Measurements from ENCODE around the gene TOM1L2. TPM values are rescaled to one million over a fixed set of nuclear protein-coding genes. Genes with fewer than 3 reads are reported as not detected.
"Not testable (repeated sequence)": the region's sequence is repeated elsewhere in the genome, so short reads cannot be mapped to it uniquely, and the experiment has no call there.

The TOM1L2 gene
- total RNA-seq, 1 donor from 2014 or later = 19.4 TPM

GRCh38 chr17:17999364-18000029 lies 27.3 kb upstream of the TOM1L2 start:
- no peak for TF ChIP-seq CTCF (conservative IDR thresholded peaks at IDR 0.05; ENCODE audit: low read depth, low read length)
- no peak for DNase-seq (ENCODE audit: low read depth)
- no peak overlapping the region for H3K4me3 ChIP-seq (ENCODE audit: low read depth, low read length)

GRCh38 chr17:17998934-17999333 lies 26.7 kb upstream of the TOM1L2 start:
- H3K4me3 ChIP-seq (ENCODE audit: low read depth, low read length) = no peak overlapping the region
- TF ChIP-seq CTCF (conservative IDR thresholded peaks at IDR 0.05; ENCODE audit: low read depth, low read length) = no peak
- no peak for DNase-seq (ENCODE audit: low read depth)

GRCh38 chr17:17995887-17996286 lies 23.7 kb upstream of the TOM1L2 start:
- not testable (repeated sequence) for H3K4me3 ChIP-seq (ENCODE audit: low read depth, low read length); DNase-seq (ENCODE audit: low read depth)

- peak; percentile 28 for TF ChIP-seq CTCF (conservative IDR thresholded peaks at IDR 0.05; ENCODE audit: low read depth, low read length)
- DNase-seq (ENCODE audit: low read depth) = no peak
- H3K4me3 ChIP-seq (ENCODE audit: low read depth, low read length) = no peak overlapping the region
Measured at GRCh38 chr17:17994271-17995069, 22.3 kb upstream of the TOM1L2 start.

- H3K4me3 ChIP-seq (ENCODE audit: low read depth, low read length) = no peak overlapping the region
- TF ChIP-seq CTCF (conservative IDR thresholded peaks at IDR 0.05; ENCODE audit: low read depth, low read length) = no peak
- no peak for DNase-seq (ENCODE audit: low read depth)
Measured at GRCh38 chr17:17993852-17994251, 21.7 kb upstream of the TOM1L2 start.

GRCh38 chr17:17993366-17993765 lies 21.2 kb upstream of the TOM1L2 start:
- no peak for TF ChIP-seq CTCF (conservative IDR thresholded peaks at IDR 0.05; ENCODE audit: low read depth, low read length)
- no peak overlapping the region for H3K4me3 ChIP-seq (ENCODE audit: low read depth, low read length)

GRCh38 chr17:17990282-17990681 lies 18.1 kb upstream of the TOM1L2 start:
- H3K4me3 ChIP-seq (ENCODE audit: low read depth, low read length) = no peak overlapping the region
- no peak for DNase-seq (ENCODE audit: low read depth)
- no peak for TF ChIP-seq CTCF (conservative IDR thresholded peaks at IDR 0.05; ENCODE audit: low read depth, low read length)

More at GRCh38 chr17:17993366-17993765, 21.2 kb upstream of the TOM1L2 start:
- no peak for DNase-seq (ENCODE audit: low read depth)
